ENCODE results near the gene TMEM190.

Gene TMEM190

GRCh38 chr19:55352040-55352439 lies 24.6 kb upstream of the TMEM190 start:
- DNase-seq (ENCODE audit: low spot score), result no peak

DNA sequence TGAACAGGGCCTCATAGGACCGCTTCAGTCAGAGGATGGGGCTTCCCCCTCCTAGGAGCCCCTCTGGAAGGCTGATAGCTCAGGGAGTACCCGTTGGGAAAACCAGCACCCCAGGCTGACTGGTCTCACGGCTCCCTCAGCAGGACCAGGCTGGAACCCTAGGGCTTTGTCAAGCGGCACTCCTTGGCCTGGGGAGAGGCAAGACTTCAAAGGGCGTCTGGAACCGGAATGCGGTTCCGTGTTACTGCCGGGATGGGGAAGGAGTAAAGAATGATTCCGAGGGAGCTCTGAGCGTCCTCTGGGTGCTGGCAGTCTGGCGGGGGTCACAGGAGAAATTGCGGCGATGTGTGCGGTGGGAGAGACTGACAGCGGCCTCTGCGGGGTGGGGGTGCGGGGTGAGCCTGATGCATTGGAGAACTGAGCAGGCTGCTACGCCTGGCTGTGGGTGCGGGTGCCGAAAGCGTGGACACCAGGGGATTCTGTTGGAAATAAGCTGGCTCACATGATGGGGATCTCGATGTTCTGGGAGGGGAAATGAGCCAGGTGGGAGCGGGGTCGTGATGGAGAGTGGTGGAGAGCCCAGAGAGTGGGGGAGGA lies 24.0 kb upstream of the TMEM190 start:
- DNase-seq (ENCODE audit: low spot score), result no peak

GRCh38 chr19:55353356-55353802 lies 23.2 kb upstream of the TMEM190 start:
- DNase-seq (ENCODE audit: low spot score), result no peak

GRCh38 chr19:55353803-55354697 lies 22.6 kb upstream of the TMEM190 start:
- peak; percentile 65 for DNase-seq (ENCODE audit: low spot score)

- peak; percentile 54 for DNase-seq (ENCODE audit: low spot score)
Measured at GRCh38 chr19:55354698-55355212, 21.9 kb upstream of the TMEM190 start, which contains the start of gene COX6B2. COX6B2 (minus strand) TSS chr19:55354719; CDS start chr19:55354521, 198 bp downstream.

DNA sequence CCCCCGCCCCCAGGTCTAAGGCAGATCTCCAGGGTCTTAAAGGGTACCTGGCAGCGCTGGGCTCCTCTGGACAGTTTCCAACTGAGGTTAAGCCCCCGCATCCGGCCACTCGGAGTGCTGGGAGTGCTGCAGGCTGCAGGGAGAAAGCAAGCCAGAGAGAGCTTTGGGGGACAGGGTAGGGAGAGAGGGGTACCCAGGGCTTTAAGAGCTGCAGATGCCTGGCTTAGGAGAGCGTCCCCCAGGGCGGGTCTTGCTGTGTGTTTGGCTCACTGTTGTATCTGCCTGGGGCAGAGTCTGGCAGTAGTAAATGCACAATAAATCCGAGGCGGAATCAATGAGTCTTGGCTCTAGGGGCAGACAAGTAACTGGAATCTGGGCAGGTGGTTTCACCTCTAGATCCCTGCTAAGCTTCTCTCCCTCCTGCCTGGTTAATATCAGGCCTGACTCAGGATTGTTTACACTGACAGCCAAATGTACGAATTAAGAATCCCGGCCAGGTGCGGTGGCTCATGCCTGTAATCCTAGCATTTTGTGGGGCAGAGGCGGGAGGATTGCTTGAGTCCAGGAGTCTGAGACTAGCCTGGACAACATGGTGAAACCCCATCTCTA lies 21.3 kb upstream of the TMEM190 start:
- DNase-seq (ENCODE audit: low spot score), result no peak

GRCh38 chr19:55358493-55358892 lies 18.1 kb upstream of the TMEM190 start:
- DNase-seq (ENCODE audit: low spot score), result no peak

- DNase-seq (ENCODE audit: low spot score), result no peak
Measured at GRCh38 chr19:55358943-55359908, 17.4 kb upstream of the TMEM190 start.

DNA sequence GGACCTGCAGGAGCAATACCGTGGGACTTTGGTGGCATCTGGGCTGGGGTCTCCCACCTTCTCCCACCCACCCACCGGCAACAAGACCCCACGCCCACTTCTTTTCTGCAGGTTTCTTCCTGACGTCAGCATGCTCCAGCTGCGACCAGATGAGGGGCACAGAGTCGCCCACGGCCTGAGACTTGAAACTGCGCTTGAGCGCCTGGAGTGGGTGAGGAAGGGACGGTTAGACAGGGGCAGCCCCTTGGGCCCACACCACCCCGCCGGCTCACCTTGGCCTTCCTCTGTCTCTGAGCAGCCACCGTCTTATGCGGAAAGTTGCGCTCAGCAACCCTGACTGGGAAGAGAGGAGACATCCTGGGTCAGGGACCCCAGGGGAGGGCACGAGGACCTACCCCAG lies 15.7 kb upstream of the TMEM190 start:
- no peak for DNase-seq (ENCODE audit: low spot score)

- no peak for DNase-seq (ENCODE audit: low spot score)
Measured at GRCh38 chr19:55362174-55362989, 14.2 kb upstream of the TMEM190 start.

- no peak for DNase-seq (ENCODE audit: low spot score)
Measured at GRCh38 chr19:55362990-55363716, 13.5 kb upstream of the TMEM190 start, which contains the start of gene GARIN5B. GARIN5B (minus strand) TSS chr19:55363260; CDS start chr19:55363066, 194 bp downstream.

DNA sequence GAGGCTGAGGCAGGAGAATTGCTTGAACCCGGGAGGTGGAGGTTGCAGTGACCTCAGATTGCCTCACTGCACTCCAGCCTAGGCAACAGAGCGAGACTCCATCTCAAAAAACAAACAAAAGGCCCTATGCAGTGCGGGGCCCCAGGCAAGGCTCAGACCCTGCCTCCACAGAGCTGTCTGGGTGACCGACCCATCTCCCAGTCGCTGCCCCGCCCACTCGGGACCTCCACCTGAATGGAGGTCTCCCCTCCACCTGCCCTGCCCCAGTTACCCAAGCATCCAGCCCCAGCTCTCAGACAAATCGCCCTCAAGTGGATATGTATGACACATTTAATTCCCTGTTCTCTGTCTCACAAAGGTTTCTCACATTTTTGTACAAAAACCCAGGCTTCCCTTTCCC lies 11.4 kb upstream of the TMEM190 start:
- DNase-seq (ENCODE audit: low spot score), result no peak

- no peak for DNase-seq (ENCODE audit: low spot score)
Measured at GRCh38 chr19:55365964-55366363, 10.7 kb upstream of the TMEM190 start.

- DNase-seq (ENCODE audit: low spot score), result no peak
Measured at GRCh38 chr19:55366790-55367189, 9.8 kb upstream of the TMEM190 start.

GRCh38 chr19:55368106-55368505 lies 8.5 kb upstream of the TMEM190 start:
- DNase-seq (ENCODE audit: low spot score), result no peak

DNA sequence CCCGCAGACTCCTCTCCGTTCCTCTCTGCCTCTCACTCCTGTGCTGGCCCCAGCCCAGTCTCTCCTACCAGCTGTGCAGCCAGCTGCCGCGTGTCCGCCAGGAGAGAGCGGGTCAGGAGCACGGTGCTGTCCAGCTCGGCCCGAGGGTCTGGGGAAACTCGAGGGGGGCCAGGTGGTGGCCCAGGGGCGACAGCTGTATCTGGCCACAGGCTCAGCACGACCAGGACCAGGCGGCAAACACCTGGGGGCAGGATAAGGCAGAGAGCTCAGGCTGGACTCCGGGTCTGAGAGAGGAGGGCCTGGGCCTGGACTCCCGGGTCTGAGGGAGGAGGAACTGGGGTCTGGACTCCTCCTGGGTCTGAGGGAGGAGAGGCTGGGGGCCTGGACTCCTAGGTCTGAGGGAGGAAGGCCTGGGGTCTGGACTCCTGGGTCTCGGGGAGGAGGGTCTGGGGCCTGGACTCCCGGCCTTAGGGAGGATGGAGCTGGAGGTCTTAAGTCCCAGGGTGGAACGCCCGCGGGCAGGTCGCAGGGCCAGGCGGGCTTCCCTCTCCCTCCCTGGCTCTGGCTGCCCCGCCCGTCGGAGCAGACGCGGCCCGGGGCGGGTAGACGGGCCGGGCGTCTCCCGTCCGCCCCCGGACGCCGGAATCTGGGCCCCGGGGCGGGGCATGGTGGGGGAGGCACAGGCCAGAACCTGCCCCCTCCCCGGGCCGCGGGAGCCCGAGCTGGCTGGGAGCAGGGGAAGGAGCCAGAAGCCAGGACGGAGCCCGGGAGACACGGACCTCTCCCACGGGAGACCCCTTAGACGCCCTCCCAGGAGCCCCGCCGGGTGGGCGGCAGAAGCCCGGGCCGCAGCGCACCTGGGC lies 7.7 kb upstream of the TMEM190 start:
- DNase-seq (ENCODE audit: low spot score), result no peak

- no peak for DNase-seq (ENCODE audit: low spot score)
Measured at GRCh38 chr19:55369653-55370304, 6.8 kb upstream of the TMEM190 start.

- DNase-seq (ENCODE audit: low spot score), result no peak
Measured at GRCh38 chr19:55370305-55370988, 6.2 kb upstream of the TMEM190 start, which contains the start of gene IL11. IL11 (minus strand) TSS chr19:55370463; CDS start chr19:55370310, 153 bp downstream.
